Left ventricle myocardium superior (tissue), 1 donor: Measurements from ENCODE around the gene ARL8B. TPM values are rescaled to one million over a fixed set of nuclear protein-coding genes. Genes with fewer than 3 reads are reported as not detected.
A peak's percentile ranks its signal among the peaks of the same experiment; 100 is the strongest.

Experiments used
- ATAC-seq: fragments of 200-7000 bp; cut with Tn5 transposase; one replicate; pipeline ENCODE4 v1.9.1; 2020; ENCODE audit warnings: mild to moderate bottlenecking, moderate library complexity
- DNase-seq: peaks from one replicate; pipeline ENCODE4 v3.0.0-alpha.2; 2020
- intact Hi-C: fragments of 100-400 bp; cut with micrococcal nuclease; formaldehyde crosslinking; loops from one replicate; pipeline ENCODE4 v1.11.0; 2022
- total RNA-seq: library from RNA; stranded (reverse); fragmentation: NEBNext Ultra II Directional; extraction: Animal tissue kit (Norgen Biotek cat#: 25700); gene quantifications from one replicate; pipeline ENCODE4 v1.2.1, GENCODE V29; 2021
- donor health status: DM: no; HTN: yes; CAD: no; lungs with severe emphysema.

The ARL8B gene
- total RNA-seq, 1 donor from 2014 or later, result 62.0 TPM

- DNase-seq (peak; percentile 39), ATAC-seq (peak; percentile 46)
These were observed 73.5 kb downstream of the ARL8B start for GRCh38 chr3:5195605-5196004.

GRCh38 chr3:5197022-5197421 is 74.9 kb downstream of the ARL8B start:
- no peak for ATAC-seq
- DNase-seq, result no peak
- intact Hi-C loops, result no loop called here

More at GRCh38 chr3:5195605-5196004, 73.5 kb downstream of the ARL8B start:
- intact Hi-C loops, result no loop called here

- ATAC-seq (peak; percentile 54), DNase-seq (no peak)
- intact Hi-C loops, result no loop called here
These were observed 75.6 kb downstream of the ARL8B start for GRCh38 chr3:5197470-5198312.

GRCh38 chr3:5198313-5198677 is 76.2 kb downstream of the ARL8B start:
- intact Hi-C loops, result no loop called here
- DNase-seq (no peak), ATAC-seq (no peak)

- intact Hi-C loops, result no loop called here
- no peak for DNase-seq
- ATAC-seq, result no peak
These were observed 77.1 kb downstream of the ARL8B start for GRCh38 chr3:5198986-5199731.

- intact Hi-C loops, result no loop called here
- DNase-seq, result no peak
These were observed 79.4 kb downstream of the ARL8B start for GRCh38 chr3:5201536-5201935.

GRCh38 chr3:5202222-5202621 is 80.1 kb downstream of the ARL8B start:
- no peak for DNase-seq
- intact Hi-C loops, result no loop called here
- ATAC-seq, result no peak

More at GRCh38 chr3:5201536-5201935, 79.4 kb downstream of the ARL8B start:
- no peak for ATAC-seq

- ATAC-seq, result no peak
- no peak for DNase-seq
- intact Hi-C loops, result no loop called here
These were observed 83.3 kb downstream of the ARL8B start for GRCh38 chr3:5205165-5205941.

GRCh38 chr3:5210926-5211325 is 88.8 kb downstream of the ARL8B start:
- DNase-seq (no peak), ATAC-seq (no peak)
- intact Hi-C loops, result no loop called here

GRCh38 chr3:5212628-5213573 is 90.8 kb downstream of the ARL8B start:
- ATAC-seq, result no peak
- no peak for DNase-seq
- intact Hi-C loops, result no loop called here

- intact Hi-C loops, result no loop called here
- DNase-seq, result no peak
- no peak for ATAC-seq
These were observed 91.5 kb downstream of the ARL8B start for GRCh38 chr3:5213574-5213966.

GRCh38 chr3:5214352-5214751 is 92.3 kb downstream of the ARL8B start:
- intact Hi-C loops, result no loop called here
- ATAC-seq (no peak), DNase-seq (no peak)

GRCh38 chr3:5217824-5218595 is 95.9 kb downstream of the ARL8B start:
- ATAC-seq (peak; percentile 41), DNase-seq (no peak)
- intact Hi-C loops, result no loop called here

GRCh38 chr3:5218815-5219214 is 96.7 kb downstream of the ARL8B start:
- DNase-seq (no peak), ATAC-seq (no peak)
- intact Hi-C loops, result no loop called here

- ATAC-seq (no peak), DNase-seq (no peak)
- intact Hi-C loops, result no loop called here
These were observed 97.1 kb downstream of the ARL8B start for GRCh38 chr3:5219216-5219615.

- ATAC-seq (peak; percentile 23), DNase-seq (no peak)
- intact Hi-C loops, result no loop called here
These were observed 98.1 kb downstream of the ARL8B start for GRCh38 chr3:5220193-5220592.

GRCh38 chr3:5220667-5221431 is 98.8 kb downstream of the ARL8B start:
- intact Hi-C loops, result no loop called here
- DNase-seq (no peak), ATAC-seq (no peak)
